COR-L47 (cell line): Measurements from ENCODE around the gene PLXNA4.
"Not testable (repeated sequence)": the region's sequence is repeated elsewhere in the genome, so short reads cannot be mapped to it uniquely, and the experiment has no call there.

Source experiments
- DNase-seq: peaks from one replicate; lab custom pipeline; 2025; lab: John Stamatoyannopoulos, UW

PLXNA4 gene

DNA sequence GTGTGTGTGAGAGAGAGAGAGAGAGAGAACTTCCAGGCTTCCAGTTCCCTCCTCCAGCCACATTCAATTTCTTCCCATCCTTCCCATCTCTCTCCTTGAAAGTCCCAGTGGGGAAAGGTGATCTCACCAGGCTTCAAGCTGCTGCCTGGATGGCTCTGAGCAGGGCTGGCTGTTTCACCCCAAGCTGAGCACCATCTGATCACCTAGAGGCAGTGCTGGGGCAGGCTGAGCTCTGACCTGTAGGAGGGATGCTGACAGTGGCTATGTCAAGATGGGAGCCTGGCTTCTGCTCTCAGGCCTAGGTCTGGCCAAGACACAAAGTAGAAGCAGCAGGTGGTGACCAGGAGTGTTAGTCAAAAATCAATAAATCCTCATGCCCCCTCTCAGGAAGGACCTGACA is 370.8 kb downstream of the PLXNA4 start:
- DNase-seq, result no peak

DNA sequence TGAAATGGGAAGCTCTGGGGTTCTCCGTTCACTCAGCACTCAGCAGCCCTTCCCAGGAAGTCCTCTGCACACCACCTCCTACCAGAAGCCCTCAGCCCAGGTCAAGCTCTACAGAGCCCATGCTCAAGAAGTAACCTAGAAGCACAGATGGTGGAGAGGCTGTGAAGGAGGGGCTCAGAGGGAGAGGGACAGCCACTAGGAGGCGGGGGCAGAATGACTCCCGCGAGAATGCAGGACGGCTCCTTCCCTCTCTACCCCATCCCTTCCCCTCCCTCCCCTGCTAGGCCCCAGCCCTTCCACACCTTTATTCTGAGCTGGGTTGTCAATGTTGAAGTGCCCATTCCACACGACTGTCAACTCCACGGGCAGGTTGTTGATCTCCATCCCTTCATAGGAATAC is 373.2 kb downstream of the PLXNA4 start:
- no peak for DNase-seq

DNA sequence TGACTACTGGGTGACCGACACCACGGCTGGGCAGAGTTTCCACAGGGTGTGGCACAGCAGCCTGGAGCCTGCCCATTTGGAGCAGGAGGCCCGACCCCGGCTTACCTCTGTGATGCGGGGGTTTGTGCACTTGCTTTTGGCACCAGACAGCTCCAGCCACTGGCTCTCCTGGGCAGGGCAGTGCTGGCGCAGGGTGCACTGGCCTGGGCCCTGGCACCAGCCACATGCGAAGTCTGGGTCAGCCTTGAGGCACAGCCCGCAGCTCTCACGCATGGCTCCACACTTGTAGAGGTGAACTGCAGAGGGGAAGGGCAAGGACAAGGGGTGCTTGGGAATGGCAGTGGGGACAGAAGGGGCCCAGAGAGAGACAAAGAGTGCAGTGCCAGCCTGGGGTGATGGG is 373.7 kb downstream of the PLXNA4 start:
- DNase-seq, result no peak

DNA sequence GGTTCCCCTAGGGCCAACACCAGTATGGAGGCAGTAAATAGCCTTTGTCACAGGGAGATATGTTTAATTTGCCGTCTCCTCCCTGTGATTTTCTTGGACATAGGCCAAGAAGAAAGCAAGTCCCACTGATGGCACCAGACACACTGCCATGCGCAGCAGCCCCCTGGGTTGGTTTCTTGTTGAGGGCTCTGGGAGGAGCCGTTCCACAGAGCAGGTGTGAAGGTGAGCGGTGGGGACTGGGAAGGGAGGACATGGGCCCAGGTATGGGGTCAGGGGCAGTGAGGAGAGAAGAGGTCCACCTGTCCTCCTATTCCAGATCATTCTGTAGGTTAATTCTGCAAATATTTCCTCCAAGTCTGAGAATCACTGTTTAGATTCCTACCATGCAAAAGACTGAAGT is 376.1 kb downstream of the PLXNA4 start:
- peak; percentile 71 for DNase-seq

DNA sequence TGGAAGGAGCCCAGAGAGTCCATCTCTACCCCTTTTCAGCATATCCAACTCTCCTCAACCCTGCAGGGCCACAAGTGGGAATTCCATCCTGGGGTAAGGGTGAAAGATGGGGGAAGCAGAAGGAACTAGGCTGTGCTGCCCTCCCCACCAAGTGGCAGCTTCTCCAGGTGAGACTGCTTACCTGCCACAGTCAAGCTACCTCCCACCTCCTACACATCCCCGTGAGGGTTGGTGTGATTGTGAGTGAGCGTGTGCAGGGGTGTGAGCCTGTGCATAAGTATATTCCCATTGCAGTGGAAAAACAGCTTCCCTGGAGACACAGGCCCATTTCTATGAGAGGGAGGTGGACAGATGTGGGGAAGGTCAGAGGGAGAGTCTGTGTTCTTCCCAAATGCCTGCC is 376.6 kb downstream of the PLXNA4 start:
- no peak for DNase-seq

DNA sequence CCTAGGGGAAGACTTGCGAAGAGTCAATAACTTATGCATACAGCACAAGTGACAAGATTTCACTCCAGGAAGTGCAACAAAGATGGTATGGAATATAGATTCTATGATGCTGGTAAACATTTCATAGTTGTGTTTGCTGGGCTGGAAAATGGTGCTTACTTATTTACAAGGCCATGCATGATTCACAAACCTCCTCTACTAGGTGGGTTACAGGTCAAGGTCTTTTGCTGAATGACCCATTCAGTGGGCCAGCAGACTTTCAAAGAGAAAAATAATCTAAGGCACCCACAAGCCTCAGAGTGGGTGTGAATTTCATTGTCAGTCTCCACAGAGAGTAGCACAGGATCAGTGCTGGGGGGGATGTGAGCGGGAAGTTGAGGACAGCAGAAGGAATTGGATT is 378.5 kb downstream of the PLXNA4 start:
- no peak for DNase-seq

DNA sequence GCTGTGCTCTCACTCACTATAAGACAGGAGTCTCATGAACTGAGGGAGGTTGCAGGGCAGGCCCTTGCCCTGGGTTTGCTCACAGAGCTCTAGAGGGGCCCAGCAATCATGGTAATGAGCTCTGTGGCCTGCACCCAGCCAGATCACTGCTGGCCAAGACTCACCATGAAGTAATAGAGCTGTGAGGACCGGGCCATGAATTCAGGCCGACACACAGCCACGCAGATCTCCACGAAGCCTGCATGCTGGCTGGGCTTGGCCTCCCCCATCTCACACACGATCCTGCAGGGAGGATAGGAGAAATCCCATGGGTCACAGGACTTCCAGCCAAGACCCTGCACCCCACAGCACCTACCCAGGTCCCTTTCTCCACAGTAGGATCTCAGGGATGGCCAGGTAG is 382.4 kb downstream of the PLXNA4 start:
- no peak for DNase-seq

DNA sequence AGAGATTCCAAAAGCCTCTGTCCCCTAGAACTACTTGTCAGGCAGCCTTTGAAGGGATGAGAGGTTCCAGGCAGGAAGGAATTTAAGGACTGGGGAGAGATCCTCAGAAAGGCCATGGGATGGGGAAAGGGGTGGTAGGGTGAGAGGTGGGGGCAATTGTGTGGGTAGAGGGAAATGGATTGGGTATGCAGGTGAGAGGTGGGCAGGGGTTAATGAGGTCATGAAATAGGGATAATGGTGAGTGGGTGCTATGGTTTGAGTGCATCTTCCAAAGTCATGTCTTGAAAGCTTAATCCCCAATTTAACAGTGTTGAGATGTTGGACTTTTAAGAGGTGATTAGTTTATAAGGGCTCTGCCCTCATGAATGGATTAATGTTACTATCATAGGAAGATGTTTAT is 383.5 kb downstream of the PLXNA4 start:
- no peak for DNase-seq

DNA sequence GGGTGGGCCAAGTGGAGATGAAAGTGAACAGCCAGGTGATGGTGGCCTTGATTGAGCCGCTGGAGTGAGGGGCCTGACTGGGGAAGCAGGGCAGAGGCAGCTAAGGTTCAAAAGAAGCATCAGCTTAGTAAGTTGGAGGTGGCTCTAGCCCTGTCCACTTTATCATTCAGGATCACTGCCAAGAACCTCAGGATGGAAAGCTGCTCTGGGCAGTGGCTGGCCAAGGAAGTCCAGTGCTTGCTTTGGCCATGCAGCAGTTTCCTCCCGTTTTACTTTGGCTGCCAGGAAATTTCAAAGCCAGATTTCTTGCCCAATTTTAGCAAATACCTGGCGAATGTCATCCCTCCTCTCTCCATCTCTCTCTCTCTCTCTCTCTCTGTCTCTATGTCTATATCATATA is 384.9 kb downstream of the PLXNA4 start:
- no peak for DNase-seq

DNA sequence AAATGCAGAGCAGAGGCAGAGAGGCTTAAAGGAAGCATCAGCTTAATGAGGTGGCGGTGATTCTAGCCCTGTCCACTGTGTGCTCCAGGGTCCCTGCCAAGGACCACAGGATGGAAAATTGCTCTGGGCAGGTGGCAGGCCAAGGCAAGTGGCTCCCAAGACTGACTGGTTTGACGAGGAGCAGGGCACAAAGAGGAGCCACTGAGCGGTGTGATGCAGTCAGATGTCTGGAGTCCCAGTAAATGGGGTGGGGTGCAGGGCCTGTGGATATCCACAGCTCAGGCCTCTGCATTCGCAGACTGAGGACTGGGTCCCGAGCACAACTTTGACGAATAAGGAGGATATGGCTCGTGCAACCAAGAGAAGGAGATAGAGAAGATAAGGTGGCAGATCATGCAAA is 385.6 kb downstream of the PLXNA4 start:
- DNase-seq, result no peak

DNA sequence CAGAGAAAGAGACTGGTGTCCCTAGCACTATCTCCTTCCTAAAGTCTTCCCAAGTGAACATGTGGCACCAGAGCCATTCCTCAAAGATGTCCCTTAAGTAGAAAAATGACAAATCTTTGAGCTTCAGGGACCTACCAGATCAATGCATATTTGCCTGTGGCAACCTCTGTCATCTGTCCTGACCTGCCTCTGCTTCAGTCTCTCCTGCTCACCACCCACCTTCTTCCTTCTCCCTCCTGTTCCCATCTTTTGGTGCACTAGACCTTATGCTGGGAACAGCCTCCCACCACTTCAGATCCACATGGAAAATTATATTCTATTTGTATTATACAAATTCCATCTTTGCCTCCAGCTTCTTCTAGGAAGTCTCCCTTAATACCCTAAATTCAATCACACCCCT is 386.4 kb downstream of the PLXNA4 start:
- DNase-seq, result no peak

DNA sequence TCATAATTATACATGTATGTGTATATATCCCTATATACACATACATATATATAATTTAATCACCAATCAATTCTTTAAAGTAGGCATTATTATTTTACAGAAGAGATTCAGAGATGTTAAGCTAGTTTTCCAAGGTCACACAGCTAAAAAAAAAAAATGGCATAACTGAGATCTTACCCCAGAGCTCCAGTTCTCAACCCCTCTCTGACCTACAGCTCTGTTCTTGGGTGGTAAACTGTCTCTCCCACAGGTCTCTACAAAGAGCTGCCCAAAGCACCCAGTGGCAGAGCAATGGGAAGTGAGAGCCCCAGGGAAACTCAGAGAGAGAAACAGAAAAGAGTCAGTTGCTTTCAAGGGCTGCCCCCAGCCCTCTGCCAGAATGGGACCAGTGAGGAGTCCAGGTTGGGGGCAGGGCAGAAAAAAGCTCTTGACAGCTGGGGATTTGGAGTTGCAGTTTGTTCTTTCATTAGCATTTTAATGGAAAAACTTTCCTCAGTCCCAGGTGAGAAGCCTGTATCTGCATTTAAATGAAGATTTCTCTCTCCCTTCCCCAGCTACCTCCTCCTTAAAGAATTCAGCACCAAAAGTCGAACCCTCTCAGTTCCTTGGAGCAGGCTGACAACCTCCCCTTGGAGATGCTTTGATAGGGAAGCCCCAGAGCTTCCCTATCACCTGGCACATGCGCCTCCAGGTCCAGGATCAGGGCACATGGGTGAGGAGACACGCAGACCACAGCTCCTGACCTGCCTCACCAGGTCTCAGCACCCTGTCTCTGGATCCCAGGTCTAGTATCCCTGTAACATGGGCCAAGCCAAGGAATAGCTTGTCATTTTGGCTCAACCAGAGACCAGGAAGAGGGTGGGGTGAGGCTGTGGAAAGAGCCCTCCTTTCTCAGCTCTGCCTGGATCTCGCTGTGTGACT is 388.1 kb downstream of the PLXNA4 start:
- no peak for DNase-seq

DNA sequence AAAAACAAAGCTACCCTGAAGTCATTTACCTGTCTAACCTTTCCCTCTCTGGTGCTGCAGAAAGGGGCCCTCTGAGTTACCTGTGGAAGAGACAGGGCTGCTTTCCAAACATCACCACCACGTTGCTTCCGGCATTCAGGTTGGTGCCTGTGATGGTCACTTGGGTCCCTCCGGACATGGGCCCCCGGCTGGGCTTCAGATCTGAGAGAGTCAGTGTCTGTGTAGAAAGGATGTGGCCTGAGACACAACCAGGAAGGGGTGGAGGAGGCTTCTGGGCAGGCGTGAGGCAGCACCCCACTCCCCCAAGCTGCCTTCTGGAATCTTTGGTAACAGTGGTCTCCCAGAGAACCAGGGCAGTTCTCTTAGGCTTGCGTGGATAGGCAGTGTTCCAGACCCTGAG is 388.9 kb downstream of the PLXNA4 start:
- DNase-seq, result no peak

DNA sequence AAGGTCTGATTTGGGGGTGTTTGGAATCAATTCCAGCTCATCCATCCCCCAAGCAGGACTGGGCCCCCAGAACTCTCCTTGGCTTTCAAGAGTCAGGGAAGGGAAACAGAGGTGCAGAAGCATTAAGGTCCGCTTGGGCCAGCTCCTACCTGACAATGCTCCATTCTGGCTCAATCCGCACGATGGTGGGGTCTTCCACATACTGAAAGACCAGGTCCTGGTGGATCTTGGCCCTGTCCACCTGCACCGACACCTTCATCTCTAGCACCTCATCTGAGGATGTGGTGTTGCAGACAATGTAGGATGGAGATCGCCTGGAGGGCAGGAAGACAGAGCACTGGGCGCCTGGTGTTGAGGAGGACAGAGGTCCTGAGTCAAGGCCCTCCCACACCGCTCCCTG is 391.1 kb downstream of the PLXNA4 start:
- no peak for DNase-seq

DNA sequence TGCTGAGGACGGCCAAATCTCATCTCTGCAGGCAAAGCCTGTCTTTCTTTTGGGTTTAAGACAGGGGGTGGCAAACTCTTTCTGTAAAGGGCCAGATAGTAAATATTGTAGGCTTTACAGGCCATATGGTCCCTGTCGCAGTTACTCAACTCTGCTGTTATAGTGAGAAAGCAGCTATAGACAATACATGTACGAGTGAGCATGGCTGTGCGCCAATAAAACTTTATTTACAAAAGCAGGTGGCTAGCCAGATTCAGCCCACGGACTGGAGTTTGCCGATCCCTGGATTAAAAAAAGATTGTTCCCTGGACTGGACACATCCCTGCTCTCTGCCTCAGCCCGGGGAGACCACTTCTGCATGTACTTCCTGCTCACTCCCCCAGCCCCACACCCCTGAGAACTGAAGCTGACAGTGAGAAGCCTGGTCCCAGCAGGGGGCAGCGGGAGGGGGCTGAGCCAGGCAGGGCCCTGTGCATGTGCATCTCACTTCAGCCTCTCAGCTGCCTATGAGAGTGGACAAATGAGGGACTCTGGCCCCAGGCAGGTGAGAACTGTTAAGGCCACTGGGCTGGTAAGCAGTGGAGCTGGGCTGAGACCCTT is 392.4 kb downstream of the PLXNA4 start:
- no peak for DNase-seq

DNA sequence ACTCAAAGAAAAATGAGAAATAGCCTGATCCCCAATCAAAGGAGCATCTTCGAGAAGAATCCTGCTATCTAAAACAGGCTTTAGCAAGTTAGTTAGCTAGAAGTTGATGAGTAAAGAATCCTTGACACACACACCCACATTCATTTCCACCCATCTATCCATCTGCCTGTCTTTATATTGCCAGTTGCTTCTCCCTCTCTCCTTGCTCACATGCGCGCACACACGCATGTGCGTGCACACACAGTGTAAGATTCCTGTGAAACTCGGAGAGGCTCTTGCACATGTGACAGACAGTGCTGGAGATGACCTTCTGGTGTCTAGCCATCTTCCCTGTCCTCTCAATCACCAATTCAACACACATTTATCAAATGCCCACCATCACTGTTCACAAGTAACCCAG is 393.3 kb downstream of the PLXNA4 start:
- no peak for DNase-seq

DNA sequence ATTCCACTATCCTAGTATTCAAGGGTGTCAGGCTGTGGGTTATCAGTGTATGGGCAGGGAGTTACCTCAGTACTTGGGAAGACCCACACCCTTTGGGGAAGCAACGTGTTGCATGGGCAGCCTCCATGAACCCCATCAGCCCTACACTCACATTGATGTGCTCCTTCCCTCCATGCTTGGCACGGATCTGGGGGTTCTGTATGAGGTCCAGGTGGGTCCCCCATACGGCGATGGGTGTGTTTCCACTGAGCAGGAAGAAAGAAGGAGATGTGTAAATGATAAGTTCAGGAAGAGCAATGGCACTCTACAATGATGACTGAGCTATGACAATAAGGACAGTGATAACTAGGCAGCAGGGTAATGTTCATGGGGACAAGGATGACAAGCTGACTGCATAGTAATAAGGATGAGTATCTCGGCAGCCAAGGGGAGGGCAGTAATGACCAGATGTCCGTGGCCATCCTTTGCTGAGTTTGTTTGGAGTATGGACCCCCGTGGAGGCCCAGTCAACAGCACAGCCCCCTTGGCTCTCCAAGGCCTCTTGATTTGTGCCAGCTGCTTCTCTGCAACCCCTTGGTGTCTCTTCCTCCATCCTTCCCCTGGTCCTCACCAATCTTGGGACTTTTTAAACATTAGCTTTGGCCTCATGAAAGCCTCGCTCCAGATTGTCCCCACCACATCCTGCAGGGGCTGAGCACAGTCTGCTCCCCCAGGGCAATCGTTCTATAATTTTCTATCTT is 394.2 kb downstream of the PLXNA4 start:
- no peak for DNase-seq

DNA sequence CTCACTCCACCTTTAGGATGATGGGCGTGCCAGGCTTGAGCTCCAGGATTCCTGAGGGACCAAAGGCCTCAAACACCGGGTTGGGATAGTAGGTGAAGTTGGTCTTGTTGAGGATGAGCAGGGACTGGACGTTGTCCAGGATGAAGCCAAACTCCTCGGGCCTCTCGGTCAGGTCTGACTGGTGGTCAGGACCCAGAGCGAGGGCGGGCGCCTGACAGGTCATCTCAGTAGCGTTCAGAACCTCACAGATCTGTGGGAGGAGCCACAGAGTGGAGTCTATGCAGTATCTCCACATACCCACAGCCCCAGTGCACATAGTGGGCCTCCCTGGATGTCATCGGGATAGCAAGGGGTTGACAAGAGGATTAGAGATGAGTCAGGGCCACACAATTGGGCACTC is 394.9 kb downstream of the PLXNA4 start:
- DNase-seq, result no peak

DNA sequence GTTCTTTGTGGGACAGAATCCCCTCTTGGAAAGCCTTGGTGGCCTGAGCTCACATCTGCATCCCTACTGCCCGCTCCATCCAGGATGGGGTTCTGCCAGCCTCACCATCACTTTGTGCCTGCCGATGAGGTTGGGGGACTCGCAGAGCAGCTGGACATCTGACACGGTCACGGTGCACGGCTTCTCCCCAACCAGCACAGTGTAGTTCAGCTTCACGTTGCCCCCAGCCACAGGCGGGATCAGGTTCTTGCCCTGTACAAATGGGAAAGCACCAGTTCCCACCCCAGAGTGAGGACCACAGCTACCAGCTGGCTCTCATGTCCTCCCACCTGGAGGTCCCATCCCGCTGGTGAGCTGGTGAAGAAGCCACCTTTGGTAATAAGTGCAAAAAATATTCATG is 395.8 kb downstream of the PLXNA4 start:
- DNase-seq, result no peak

DNA sequence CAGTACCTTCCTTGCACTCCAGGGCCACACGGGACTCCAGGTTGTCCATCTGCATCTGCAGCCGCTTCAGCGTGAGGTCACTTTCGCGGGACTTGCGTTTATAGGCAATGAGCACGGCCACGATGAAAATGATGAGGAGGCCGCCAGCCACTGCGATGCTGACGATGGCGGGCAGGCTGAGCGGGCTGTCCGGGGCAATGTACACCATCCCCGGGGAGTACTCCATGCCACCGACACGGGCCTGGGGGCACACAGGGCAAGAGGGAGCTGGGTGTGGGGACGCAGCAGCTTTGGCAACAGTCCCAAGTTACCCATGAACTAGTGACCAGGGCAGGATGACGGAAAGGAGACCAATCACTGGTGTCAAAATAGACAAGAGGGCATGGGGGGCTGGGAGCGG is 396.6 kb downstream of the PLXNA4 start:
- no peak for DNase-seq

DNA sequence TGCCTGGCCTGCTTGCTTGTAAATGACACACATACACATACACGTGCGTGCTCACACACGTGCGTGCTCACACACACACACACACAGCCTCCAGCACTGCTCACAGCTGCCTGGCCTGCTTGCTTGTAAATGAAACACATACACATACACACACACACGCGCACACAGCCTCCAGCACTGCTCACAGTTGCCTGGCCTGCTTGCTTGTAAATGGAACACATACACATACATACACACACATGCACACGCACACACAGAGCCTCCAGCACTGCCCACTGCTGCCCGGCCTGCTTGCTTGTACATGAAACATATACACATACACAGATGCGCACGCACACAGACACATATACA is 397.2 kb downstream of the PLXNA4 start:
- DNase-seq, result no peak

DNA sequence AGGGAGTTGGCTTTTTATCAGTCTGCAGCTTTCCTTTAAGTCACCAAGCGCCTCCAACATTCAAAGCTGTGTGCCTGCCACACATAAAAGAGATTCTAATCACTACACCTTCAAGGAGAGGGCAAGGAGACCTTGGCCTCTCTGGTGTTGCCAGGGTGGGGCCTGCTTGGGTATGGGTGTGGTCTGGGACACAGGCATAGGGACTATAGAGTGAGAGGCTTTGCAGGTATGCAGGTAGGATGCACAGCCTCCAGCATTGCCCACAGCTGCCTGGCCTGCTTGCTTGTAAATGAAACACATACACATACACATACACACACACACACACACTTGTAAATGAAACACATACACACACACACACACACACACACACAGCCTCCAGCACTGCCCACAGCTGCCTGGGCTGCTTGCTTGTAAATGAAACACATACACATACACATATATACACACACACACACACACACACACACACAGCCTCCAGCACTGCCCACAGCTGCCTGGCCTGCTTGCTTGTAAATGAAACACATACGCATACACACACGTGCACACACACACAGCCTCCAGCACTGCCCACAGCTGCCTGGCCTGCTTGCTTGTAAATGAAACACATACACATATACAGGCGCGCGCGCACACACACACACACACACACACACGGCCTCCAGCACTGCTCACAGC is 397.7 kb downstream of the PLXNA4 start:
- DNase-seq, result not testable (repeated sequence)
